Measurements from ENCODE around the gene CLEC16A.

DNA sequence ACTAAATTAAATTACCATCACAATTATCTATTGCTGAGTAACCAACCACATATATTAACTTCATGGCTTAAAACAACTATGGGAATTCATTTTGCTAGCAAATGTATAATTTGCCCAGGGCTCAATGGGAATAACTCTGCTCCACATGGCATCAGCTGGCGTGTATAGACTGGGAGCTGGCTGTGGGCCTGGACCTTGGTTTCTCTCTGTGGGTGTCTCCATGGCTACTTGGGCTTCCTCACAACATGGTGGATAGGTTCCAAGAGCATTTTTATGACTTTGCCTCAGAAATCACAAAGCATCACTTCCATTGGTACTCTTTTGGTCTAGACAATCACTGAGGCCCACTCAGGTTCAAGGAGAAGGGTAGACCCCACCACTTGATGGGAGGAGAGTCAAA is 166.8 kb downstream of the CLEC16A start:
- TF ChIP-seq, protein P1, sequence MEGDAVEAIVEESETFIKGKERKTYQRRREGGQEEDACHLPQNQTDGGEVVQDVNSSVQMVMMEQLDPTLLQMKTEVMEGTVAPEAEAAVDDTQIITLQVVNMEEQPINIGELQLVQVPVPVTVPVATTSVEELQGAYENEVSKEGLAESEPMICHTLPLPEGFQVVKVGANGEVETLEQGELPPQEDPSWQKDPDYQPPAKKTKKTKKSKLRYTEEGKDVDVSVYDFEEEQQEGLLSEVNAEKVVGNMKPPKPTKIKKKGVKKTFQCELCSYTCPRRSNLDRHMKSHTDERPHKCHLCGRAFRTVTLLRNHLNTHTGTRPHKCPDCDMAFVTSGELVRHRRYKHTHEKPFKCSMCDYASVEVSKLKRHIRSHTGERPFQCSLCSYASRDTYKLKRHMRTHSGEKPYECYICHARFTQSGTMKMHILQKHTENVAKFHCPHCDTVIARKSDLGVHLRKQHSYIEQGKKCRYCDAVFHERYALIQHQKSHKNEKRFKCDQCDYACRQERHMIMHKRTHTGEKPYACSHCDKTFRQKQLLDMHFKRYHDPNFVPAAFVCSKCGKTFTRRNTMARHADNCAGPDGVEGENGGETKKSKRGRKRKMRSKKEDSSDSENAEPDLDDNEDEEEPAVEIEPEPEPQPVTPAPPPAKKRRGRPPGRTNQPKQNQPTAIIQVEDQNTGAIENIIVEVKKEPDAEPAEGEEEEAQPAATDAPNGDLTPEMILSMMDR (IDR thresholded peaks at IDR 0.05) = no peak
- TF ChIP-seq EZH2 (IDR thresholded peaks at IDR 0.05; ENCODE audit: borderline replicate concordance, insufficient read depth, low read depth, low read length, poor library complexity, severe bottlenecking) = no peak
